Glutamatergic neuron (in vitro differentiated cells): ENCODE data around the gene SLC22A7. TPM values are rescaled to one million over a fixed set of nuclear protein-coding genes. Genes with fewer than 3 reads are reported as not detected.

Source experiments
- DNase-seq: peaks from one replicate; pipeline ENCODE4 v3.0.0; 2022
- H3K27ac Mint-ChIP-seq: one replicate; pipeline ENCODE4 v1.8.0; 2020; ENCODE audit warnings: mild to moderate bottlenecking, mixed read lengths, inconsistent platforms; ENCODE audit not compliant: unreplicated experiment
- H3K27me3 Mint-ChIP-seq: one replicate; pipeline ENCODE4 v1.8.0; 2020; ENCODE audit warnings: mild to moderate bottlenecking, moderate library complexity, mixed read lengths, inconsistent platforms; ENCODE audit not compliant: unreplicated experiment
- H3K36me3 Mint-ChIP-seq: one replicate; pipeline ENCODE4 v1.8.0; 2020; ENCODE audit warnings: mild to moderate bottlenecking, mixed read lengths, inconsistent platforms; ENCODE audit not compliant: unreplicated experiment
- H3K4me1 Mint-ChIP-seq: one replicate; pipeline ENCODE4 v1.8.0; 2020; ENCODE audit warnings: mild to moderate bottlenecking, low read depth, mixed read lengths, inconsistent platforms; ENCODE audit not compliant: unreplicated experiment
- H3K4me3 Mint-ChIP-seq: one replicate; pipeline ENCODE4 v1.8.0; 2020; ENCODE audit warnings: mild to moderate bottlenecking, mixed read lengths, inconsistent platforms; ENCODE audit not compliant: unreplicated experiment
- H3K9me3 Mint-ChIP-seq: one replicate; pipeline ENCODE4 v1.8.0; 2020; ENCODE audit warnings: mild to moderate bottlenecking, moderate library complexity, mixed read lengths, inconsistent platforms; ENCODE audit not compliant: unreplicated experiment
- total RNA-seq: library from RNA; stranded (reverse); fragmentation: NEBNext Ultra II Directional; extraction: Animal tissue kit (Norgen Biotek cat#: 25700); gene quantifications from one replicate; pipeline ENCODE4 v1.2.1, GENCODE V29; 2021; ENCODE audit not compliant: unreplicated experiment
- TF ChIP-seq, protein P1 (sequence below): fragments of 200-600 bp; sonication (generic); IDR thresholded peaks from one replicate; pipeline ENCODE4 v1.5.0; 2021; ENCODE audit not compliant: partially characterized antibody, unreplicated experiment

SLC22A7 gene
- total RNA-seq, 1 donor from 2014 or later, result 0.34 TPM

- Mint-ChIP-seq H3K27ac (no peak overlapping the region), H3K4me3 (no peak overlapping the region), H3K4me1 (peaks cover 8% of the 10 kb centered on the region), H3K27me3 (peaks cover 31% of the 10 kb centered on the region), H3K9me3 (peaks cover 5% of the 10 kb centered on the region), H3K36me3 (peaks cover 9% of the 10 kb centered on the region)
- no peak for DNase-seq
- TF ChIP-seq, protein P1, sequence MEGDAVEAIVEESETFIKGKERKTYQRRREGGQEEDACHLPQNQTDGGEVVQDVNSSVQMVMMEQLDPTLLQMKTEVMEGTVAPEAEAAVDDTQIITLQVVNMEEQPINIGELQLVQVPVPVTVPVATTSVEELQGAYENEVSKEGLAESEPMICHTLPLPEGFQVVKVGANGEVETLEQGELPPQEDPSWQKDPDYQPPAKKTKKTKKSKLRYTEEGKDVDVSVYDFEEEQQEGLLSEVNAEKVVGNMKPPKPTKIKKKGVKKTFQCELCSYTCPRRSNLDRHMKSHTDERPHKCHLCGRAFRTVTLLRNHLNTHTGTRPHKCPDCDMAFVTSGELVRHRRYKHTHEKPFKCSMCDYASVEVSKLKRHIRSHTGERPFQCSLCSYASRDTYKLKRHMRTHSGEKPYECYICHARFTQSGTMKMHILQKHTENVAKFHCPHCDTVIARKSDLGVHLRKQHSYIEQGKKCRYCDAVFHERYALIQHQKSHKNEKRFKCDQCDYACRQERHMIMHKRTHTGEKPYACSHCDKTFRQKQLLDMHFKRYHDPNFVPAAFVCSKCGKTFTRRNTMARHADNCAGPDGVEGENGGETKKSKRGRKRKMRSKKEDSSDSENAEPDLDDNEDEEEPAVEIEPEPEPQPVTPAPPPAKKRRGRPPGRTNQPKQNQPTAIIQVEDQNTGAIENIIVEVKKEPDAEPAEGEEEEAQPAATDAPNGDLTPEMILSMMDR, result no peak
Observed at GRCh38 chr6:43277306-43277642, 20.8 kb upstream of the SLC22A7 start.

DNA sequence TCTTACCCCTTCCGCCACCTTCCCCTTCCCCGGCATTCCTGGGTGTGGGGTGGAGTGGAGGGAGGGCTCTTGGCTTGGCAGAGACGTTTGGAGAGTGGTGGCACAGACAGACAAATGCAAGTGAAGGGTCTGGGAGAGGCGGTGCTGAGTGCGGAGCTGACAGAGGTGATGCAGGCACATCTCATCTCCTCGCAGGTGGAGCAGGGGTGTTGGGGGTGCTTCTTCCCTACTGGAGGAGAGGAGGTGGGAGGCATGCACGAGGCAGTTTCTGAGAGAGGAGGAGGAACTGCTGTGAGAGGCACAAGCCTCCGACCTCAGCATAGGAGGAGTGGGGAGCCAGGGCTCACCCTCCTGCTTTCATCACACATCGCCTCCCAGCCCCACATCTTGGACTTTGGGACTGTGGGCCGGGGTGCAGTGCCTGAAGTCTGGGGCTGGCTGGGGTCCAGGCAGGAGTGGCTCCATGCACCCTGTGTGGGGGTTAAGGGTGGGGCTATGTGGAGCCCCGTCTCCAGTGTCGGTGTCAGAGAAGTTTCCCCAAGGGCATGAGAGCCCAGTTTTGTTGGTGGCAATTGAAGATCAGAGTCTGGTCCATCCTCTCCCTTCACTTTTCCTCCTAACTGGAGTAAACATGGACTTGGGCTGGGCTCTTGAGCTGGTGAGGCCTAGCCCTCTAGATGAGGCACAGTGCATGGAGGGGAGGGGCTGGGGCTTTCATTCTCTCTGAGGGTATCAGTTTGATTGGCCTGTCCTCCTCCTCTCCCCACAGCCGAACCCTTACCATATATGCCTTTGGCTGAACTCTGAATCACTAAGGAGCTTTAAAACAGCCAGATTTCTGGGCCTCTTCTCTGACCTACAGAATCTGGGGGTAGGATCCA lies 20.2 kb upstream of the SLC22A7 start:
- Mint-ChIP-seq H3K27ac (no peak overlapping the region), H3K27me3 (peaks cover 31% of the 10 kb centered on the region), H3K4me1 (peaks cover 6% of the 10 kb centered on the region), H3K9me3 (peaks cover 5% of the 10 kb centered on the region), H3K36me3 (peaks cover 9% of the 10 kb centered on the region), H3K4me3 (no peak overlapping the region)
- DNase-seq, result no peak
- TF ChIP-seq, protein P1, result no peak

GRCh38 chr6:43278524-43279078 lies 19.5 kb upstream of the SLC22A7 start:
- TF ChIP-seq, protein P1, result no peak
- H3K4me3 Mint-ChIP-seq, result no peak overlapping the region
- peaks cover 28% of the 10 kb centered on the region for H3K27me3 Mint-ChIP-seq
- H3K27ac Mint-ChIP-seq, result no peak overlapping the region
- no peak for DNase-seq
- H3K36me3 Mint-ChIP-seq, result peaks cover 9% of the 10 kb centered on the region
- H3K9me3 Mint-ChIP-seq, result peaks cover 3% of the 10 kb centered on the region
- H3K4me1 Mint-ChIP-seq, result peaks cover 6% of the 10 kb centered on the region

GRCh38 chr6:43280234-43280633 lies 17.8 kb upstream of the SLC22A7 start:
- DNase-seq, result no peak
- Mint-ChIP-seq H3K4me1 (peaks cover 6% of the 10 kb centered on the region), H3K27me3 (peaks cover 21% of the 10 kb centered on the region), H3K36me3 (peaks cover 9% of the 10 kb centered on the region), H3K27ac (no peak overlapping the region), H3K9me3 (peaks cover 2% of the 10 kb centered on the region), H3K4me3 (no peak overlapping the region)
- TF ChIP-seq, protein P1, result no peak

DNA sequence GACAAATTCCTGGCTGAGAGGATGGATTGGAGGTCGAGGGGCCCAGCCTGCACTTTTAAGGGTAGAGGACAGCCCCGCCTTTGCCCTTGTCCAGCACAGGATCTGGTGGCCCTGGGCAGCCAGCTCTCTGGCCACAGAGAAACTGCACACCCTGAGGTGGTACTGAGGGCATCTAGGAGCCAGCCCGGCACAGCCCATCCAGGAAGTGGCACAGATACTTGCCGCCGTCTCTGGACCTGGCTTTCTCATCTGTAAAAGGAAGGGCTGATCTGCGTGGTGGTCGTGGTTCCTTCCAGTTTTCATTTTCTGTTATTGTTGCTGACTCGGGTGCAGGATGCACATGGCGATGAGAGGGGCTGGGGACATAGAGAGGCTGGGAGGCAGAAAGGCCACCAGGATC lies 16.0 kb upstream of the SLC22A7 start:
- H3K27ac Mint-ChIP-seq, result no peak overlapping the region
- peaks cover 3% of the 10 kb centered on the region for H3K4me1 Mint-ChIP-seq
- peaks cover 21% of the 10 kb centered on the region for H3K27me3 Mint-ChIP-seq
- peaks cover 2% of the 10 kb centered on the region for H3K9me3 Mint-ChIP-seq
- H3K36me3 Mint-ChIP-seq, result peaks cover 9% of the 10 kb centered on the region
- DNase-seq, result no peak
- no peak overlapping the region for H3K4me3 Mint-ChIP-seq
- TF ChIP-seq, protein P1, result no peak
